ENCODE data around the gene SPINT3.

DNA sequence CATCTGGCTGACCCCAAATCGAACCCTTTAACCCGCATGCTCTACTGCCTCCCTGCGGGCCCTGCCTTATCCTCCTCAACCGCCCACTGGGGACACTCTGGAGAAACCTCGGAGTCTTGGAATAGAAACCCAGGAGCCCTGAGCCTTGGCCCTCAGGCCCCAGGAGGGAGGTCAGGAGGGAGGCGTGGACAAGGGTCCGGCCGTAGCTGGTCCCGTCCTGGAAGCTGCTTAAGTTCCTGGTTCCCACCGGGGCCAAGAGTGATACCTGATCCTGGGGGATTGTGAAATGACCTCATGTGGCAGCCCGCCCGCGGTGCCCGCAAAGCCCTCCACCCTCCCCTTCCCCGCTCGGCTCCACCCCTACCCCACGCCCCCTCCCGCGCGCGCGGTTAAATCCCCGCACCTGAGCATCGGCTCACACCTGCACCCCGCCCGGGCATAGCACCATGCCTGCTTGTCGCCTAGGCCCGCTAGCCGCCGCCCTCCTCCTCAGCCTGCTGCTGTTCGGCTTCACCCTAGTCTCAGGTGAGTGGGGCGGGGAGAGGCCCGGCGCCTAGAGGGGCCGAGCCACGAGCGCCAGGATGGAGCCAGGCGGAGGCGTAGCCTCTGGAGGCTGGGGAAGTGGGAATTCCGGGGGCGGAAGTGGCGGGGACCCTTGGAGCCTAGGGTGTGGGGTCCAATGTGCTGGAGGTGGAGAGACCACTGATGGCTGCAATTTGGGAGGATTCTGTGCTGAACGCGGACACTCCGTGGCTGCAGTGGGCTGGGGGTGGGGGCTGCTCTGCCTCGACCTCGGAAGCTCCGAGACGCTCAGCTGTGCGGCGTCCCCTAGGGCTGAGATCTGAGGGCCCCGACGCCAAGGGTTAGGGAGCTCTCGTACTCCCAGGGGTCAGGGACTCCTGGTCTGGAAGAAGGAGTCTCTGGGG is 45.8 kb downstream of the SPINT3 start, which contains the start of gene WFDC2:
- TF ChIP-seq, protein P1, sequence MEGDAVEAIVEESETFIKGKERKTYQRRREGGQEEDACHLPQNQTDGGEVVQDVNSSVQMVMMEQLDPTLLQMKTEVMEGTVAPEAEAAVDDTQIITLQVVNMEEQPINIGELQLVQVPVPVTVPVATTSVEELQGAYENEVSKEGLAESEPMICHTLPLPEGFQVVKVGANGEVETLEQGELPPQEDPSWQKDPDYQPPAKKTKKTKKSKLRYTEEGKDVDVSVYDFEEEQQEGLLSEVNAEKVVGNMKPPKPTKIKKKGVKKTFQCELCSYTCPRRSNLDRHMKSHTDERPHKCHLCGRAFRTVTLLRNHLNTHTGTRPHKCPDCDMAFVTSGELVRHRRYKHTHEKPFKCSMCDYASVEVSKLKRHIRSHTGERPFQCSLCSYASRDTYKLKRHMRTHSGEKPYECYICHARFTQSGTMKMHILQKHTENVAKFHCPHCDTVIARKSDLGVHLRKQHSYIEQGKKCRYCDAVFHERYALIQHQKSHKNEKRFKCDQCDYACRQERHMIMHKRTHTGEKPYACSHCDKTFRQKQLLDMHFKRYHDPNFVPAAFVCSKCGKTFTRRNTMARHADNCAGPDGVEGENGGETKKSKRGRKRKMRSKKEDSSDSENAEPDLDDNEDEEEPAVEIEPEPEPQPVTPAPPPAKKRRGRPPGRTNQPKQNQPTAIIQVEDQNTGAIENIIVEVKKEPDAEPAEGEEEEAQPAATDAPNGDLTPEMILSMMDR (IDR thresholded peaks at IDR 0.05): no peak
- TF ChIP-seq POLR2A (IDR thresholded peaks at IDR 0.05) (no peak), POLR2AphosphoS5 (IDR thresholded peaks at IDR 0.05; ENCODE audit: insufficient read depth in 1 of 2, low read depth in 1 of 2) (no peak)
